ENCODE results near the gene LGALS12. TPM values are rescaled to one million over a fixed set of nuclear protein-coding genes. Genes with fewer than 3 reads are reported as not detected.

The LGALS12 gene
- 4.8 TPM for polyA plus RNA-seq (ENCODE audit: insufficient read length)

- DNase-seq: no peak
Measured at GRCh38 chr11:63505857-63506528, at the start of gene LGALS12. TSS of gene LGALS12 (plus strand) at chr11:63506084. CDS start at chr11:63506459, 375 bp downstream.

- no peak for DNase-seq
Measured at GRCh38 chr11:63459586-63459985, 46.3 kb upstream of the LGALS12 start.

- no peak for DNase-seq
Measured at GRCh38 chr11:63462137-63462536, 43.7 kb upstream of the LGALS12 start.

- no peak for DNase-seq
Measured at GRCh38 chr11:63470311-63470710, 35.6 kb upstream of the LGALS12 start.

- no peak for DNase-seq
Measured at GRCh38 chr11:63472372-63472771, 33.5 kb upstream of the LGALS12 start.

- DNase-seq: no peak
Measured at GRCh38 chr11:63476618-63477017, 29.3 kb upstream of the LGALS12 start.

- DNase-seq: peak; percentile 56
Measured at GRCh38 chr11:63478896-63479295, 27.0 kb upstream of the LGALS12 start.

GRCh38 chr11:63480039-63480438 lies 25.8 kb upstream of the LGALS12 start:
- DNase-seq: no peak

GRCh38 chr11:63485777-63486176 lies 20.1 kb upstream of the LGALS12 start:
- no peak for DNase-seq

- DNase-seq: no peak
Measured at GRCh38 chr11:63488789-63489188, 17.1 kb upstream of the LGALS12 start.

- no peak for DNase-seq
Measured at GRCh38 chr11:63489879-63490278, 16.0 kb upstream of the LGALS12 start.

- no peak for DNase-seq
Measured at GRCh38 chr11:63490551-63491239, 15.2 kb upstream of the LGALS12 start, which contains the start of gene PLAAT5. TSS of gene PLAAT5 (minus strand) at chr11:63491167. CDS start at chr11:63491034, 133 bp downstream.

GRCh38 chr11:63491240-63491587 lies 14.7 kb upstream of the LGALS12 start:
- DNase-seq: no peak

GRCh38 chr11:63491636-63492372 lies 14.1 kb upstream of the LGALS12 start:
- DNase-seq: no peak

- no peak for DNase-seq
Measured at GRCh38 chr11:63492441-63492840, 13.4 kb upstream of the LGALS12 start.

GRCh38 chr11:63493127-63493526 lies 12.8 kb upstream of the LGALS12 start:
- no peak for DNase-seq

GRCh38 chr11:63494975-63495374 lies 10.9 kb upstream of the LGALS12 start:
- no peak for DNase-seq

- DNase-seq: no peak
Measured at GRCh38 chr11:63499874-63500273, 6.0 kb upstream of the LGALS12 start.

GRCh38 chr11:63501236-63501635 lies 4.6 kb upstream of the LGALS12 start:
- DNase-seq: no peak

- no peak for DNase-seq
Measured at GRCh38 chr11:63502252-63502820, 3.5 kb upstream of the LGALS12 start.

- no peak for DNase-seq
Measured at GRCh38 chr11:63503492-63503891, 2.4 kb upstream of the LGALS12 start.

GRCh38 chr11:63504054-63504453 lies 1.8 kb upstream of the LGALS12 start:
- no peak for DNase-seq

GRCh38 chr11:63504933-63505586 lies 824 bp upstream of the LGALS12 start:
- no peak for DNase-seq

Data from hindlimb muscle (tissue), 1 donor.